Endothelial cell of umbilical vein (primary cell): ENCODE measurements around the gene CELF2. TPM values are rescaled to one million over a fixed set of nuclear protein-coding genes. Genes with fewer than 3 reads are reported as not detected.

Experiments used
- BruUV-seq: library from RNA; stranded (reverse); fragments of 400-500 nt; replicated peaks from 2 replicates; lab custom pipeline; 2021; lab: Mats Ljungman, UMichigan
- CTCF ChIA-PET: fragments of 300-600, 350-600 bp; sonication (Branson Sonifier 250); formaldehyde crosslinking; loops from one replicate; lab custom pipeline; 2021; ENCODE audit warnings: antibody characterized with exemption, inconsistent platforms; lab: Charles Lee
- POLR2A ChIA-PET: fragments of 300-600, 350-600 bp; sonication (Branson Sonifier 250); formaldehyde crosslinking; loops from one replicate; lab custom pipeline; 2021; ENCODE audit warnings: antibody characterized with exemption, inconsistent platforms; lab: Charles Lee
- DNase-seq: peaks from one replicate; pipeline ENCODE4 v3.0.0-alpha.2; 2011; ENCODE audit warnings: low read depth, low spot score
- FAIRE-seq: peaks from 2 replicates; lab custom pipeline; 2011; peaks lifted over from hg19 to GRCh38; lab: Jason Lieb, UNC
- H2AFZ ChIP-seq: 2 replicates; pipeline ENCODE4 v1.6.0; 2012; ENCODE audit warnings: low read depth, low read length, control low read depth, inconsistent platforms
- H3K27ac ChIP-seq: 2 replicates; pipeline ENCODE4 v1.5.1; 2011; ENCODE audit warnings: low read depth, mild to moderate bottlenecking, control low read depth, low read length, moderate library complexity; ENCODE audit not compliant: insufficient read depth
- H3K27me3 ChIP-seq, 2 experiments: 2 replicates each; pipeline versions ENCODE4 v1.6.0 to v1.6.1; 2011; ENCODE audit warnings: low read length in 2 of 2, mixed read lengths in 1 of 2; ENCODE audit not compliant: control insufficient read depth in 2 of 2, insufficient read depth in 2 of 2
- H3K36me3 ChIP-seq, 2 experiments: 2 replicates in 1 of 2; 3 replicates in 1 of 2; pipeline ENCODE4 v1.5.1; 2011; ENCODE audit warnings: low read length in 2 of 2, mild to moderate bottlenecking in 1 of 2, moderate library complexity in 1 of 2; ENCODE audit not compliant: control insufficient read depth in 2 of 2, insufficient read depth in 2 of 2; ENCODE audit errors: extremely low read depth in 1 of 2
- H3K4me1 ChIP-seq: 3 replicates; pipeline ENCODE4 v1.5.1; 2011; ENCODE audit warnings: mild to moderate bottlenecking, low read length; ENCODE audit not compliant: control insufficient read depth, insufficient read depth; ENCODE audit errors: extremely low read depth
- H3K4me2 ChIP-seq: 2 replicates; pipeline ENCODE4 v1.6.1; 2011; ENCODE audit warnings: low read length, control low read depth, mixed read lengths; ENCODE audit not compliant: insufficient read depth
- H3K4me3 ChIP-seq, 3 experiments: fragments of 200-600 bp in 1 of 3; sonication (generic), shearing (Covaris generic) in 1 of 3; replicated peaks in 1 of 3; 2 replicates each; pipeline ENCODE4 v1.5.1; 2011 to 2016; ENCODE audit warnings: control low read depth in 3 of 3, low read length in 3 of 3, mild to moderate bottlenecking in 2 of 3, inconsistent platforms in 1 of 3, low read depth in 1 of 3, moderate library complexity in 1 of 3; ENCODE audit not compliant: insufficient read depth in 1 of 3
- H3K79me2 ChIP-seq: 2 replicates; pipeline ENCODE4 v1.6.0; 2012; ENCODE audit warnings: low read length, inconsistent platforms; ENCODE audit not compliant: control insufficient read depth, insufficient read depth
- H3K9ac ChIP-seq: replicated peaks from 2 replicates; pipeline ENCODE3; 2011; ENCODE audit warnings: low read length, control low read depth; ENCODE audit not compliant: insufficient read depth; ENCODE audit errors: extremely low read depth
- H3K9me1 ChIP-seq: replicated peaks from 3 replicates; pipeline ENCODE4 v1.6.0; 2011; ENCODE audit warnings: mild to moderate bottlenecking, low read length; ENCODE audit not compliant: control insufficient read depth, insufficient read depth; ENCODE audit errors: extremely low read depth
- H3K9me3 ChIP-seq: replicated peaks from 2 replicates; pipeline ENCODE4 v1.5.1; 2012; ENCODE audit warnings: low read length, inconsistent platforms; ENCODE audit not compliant: control insufficient read depth, insufficient read depth
- H4K20me1 ChIP-seq: replicated peaks from 2 replicates; pipeline ENCODE3; 2011; ENCODE audit warnings: mild to moderate bottlenecking, low read length; ENCODE audit not compliant: control insufficient read depth, insufficient read depth; ENCODE audit errors: extremely low read depth
- CTCF ChIP-seq, 2 donors: IDR thresholded peaks; 1 replicate in 1 of 2; 2 replicates in 1 of 2; pipeline ENCODE4 v1.5.1; 2011; ENCODE audit warnings: low read length in 2 of 2, mild to moderate bottlenecking in 2 of 2, moderate library complexity in 2 of 2, control low read depth in 1 of 2, inconsistent platforms in 1 of 2, low read depth in 1 of 2; ENCODE audit not compliant: insufficient read depth in 1 of 2; ENCODE audit errors: extremely low read depth in 1 of 2
- EZH2 ChIP-seq: IDR thresholded peaks from 2 replicates; pipeline ENCODE4 v1.6.1; 2012; ENCODE audit warnings: borderline replicate concordance, low read depth, mild to moderate bottlenecking, moderate library complexity, low read length, inconsistent platforms; ENCODE audit not compliant: severe bottlenecking
- FOS ChIP-seq: IDR thresholded peaks from 2 replicates; pipeline ENCODE4 v1.6.1; 2011; ENCODE audit warnings: mild to moderate bottlenecking, low read length, moderate library complexity, borderline replicate concordance; ENCODE audit not compliant: insufficient read depth
- GATA2 ChIP-seq: IDR thresholded peaks from 2 replicates; pipeline ENCODE4 v1.7.0; 2011; ENCODE audit warnings: low read depth, mild to moderate bottlenecking, moderate library complexity, mixed read lengths, low read length; ENCODE audit not compliant: insufficient read length, insufficient read depth
- JUN ChIP-seq: IDR thresholded peaks from 2 replicates; pipeline ENCODE4 v1.6.1; 2011; ENCODE audit warnings: borderline replicate concordance, low read depth; ENCODE audit not compliant: insufficient read length, insufficient read depth
- MAX ChIP-seq: IDR thresholded peaks from 2 replicates; pipeline ENCODE4 v1.6.1; 2011; ENCODE audit not compliant: insufficient read depth, insufficient read length
- MYC ChIP-seq: IDR thresholded peaks from one replicate; pipeline ENCODE4 v1.6.1; 2011; ENCODE audit warnings: mild to moderate bottlenecking, low read depth, low read length
- POLR2A ChIP-seq: IDR thresholded peaks from 2 replicates; pipeline ENCODE4 v1.6.1; 2012; ENCODE audit warnings: low read depth, mild to moderate bottlenecking, control low read depth, low read length
- POLR2AphosphoS5 ChIP-seq: IDR thresholded peaks from 2 replicates; pipeline ENCODE4 v1.6.1; 2012; ENCODE audit warnings: low read depth, mild to moderate bottlenecking, control low read depth, low read length, moderate library complexity; ENCODE audit not compliant: insufficient read depth
- dilution Hi-C: fragments of 300-500 bp; cut with MboI; formaldehyde crosslinking; loops from one replicate; pipeline ENCODE4 v1.15.0; 2019; ENCODE audit warnings: low sequenced_read_pairs; ENCODE audit not compliant: extremely low pct_ligation_motif_present
- intact Hi-C: fragments of 100-400 bp; cut with micrococcal nuclease; formaldehyde crosslinking; loops from one replicate; pipeline ENCODE4 v1.10.0; 2022
- polyA plus RNA-seq, 4 experiments: library from polyadenylated mRNA; depleted of rRNA in 3 of 4; stranded (reverse) in 3 of 4; unstranded in 1 of 4; fragments of >200 nt; gene quantifications; 2 replicates each; pipeline versions ENCODE4 v1.2.1 to v1.2.3, GENCODE V29; 2011 to 2012; ENCODE audit warnings: missing spikeins in 1 of 4
- total RNA-seq: library from RNA; stranded (reverse); gene quantifications from 2 replicates; pipeline ENCODE4 v1.2.3, GENCODE V29; 2021

Gene CELF2
- total and polyA plus RNA-seq, 2 donors (not counting 3 experiments of a cell fraction or from before 2014, with no cell fraction given), result 21.6 to 42.6 TPM

- DNase-seq, result no peak
- no peak overlapping the region for H3K27ac ChIP-seq
- no peak overlapping the region for H2AFZ ChIP-seq
- BruUV-seq, result no TSS peak
- no peak overlapping the region for H3K4me2 ChIP-seq
- dilution Hi-C loops (no loop called here), intact Hi-C loops (no loop called here)
- H3K9ac ChIP-seq, result no peak overlapping the region
- FAIRE-seq, result no peak
- no peaks in the 10 kb centered on the region for H3K79me2 ChIP-seq
- ChIA-PET CTCF (interaction anchor here (1.4 kb wide), 1 partner anchor 27 kb away, joined by 3 read pairs; no protein-coding TSS in a partner anchor), POLR2A (no interaction called here)
- H4K20me1 ChIP-seq, result no peaks in the 10 kb centered on the region
- no peak overlapping the region for H3K4me3 ChIP-seq
- no peaks in the 10 kb centered on the region for H3K4me1 ChIP-seq
- H3K36me3 ChIP-seq, result peaks cover 0 to 5% of the 10 kb centered on the region in 2 experiments
- no peaks in the 10 kb centered on the region for H3K9me3 ChIP-seq
- H3K27me3 ChIP-seq, result no peaks in the 10 kb centered on the region
- TF ChIP-seq POLR2A, result no peak
- TF ChIP-seq EZH2, result no peak
- TF ChIP-seq GATA2, result no peak
- no peak for TF ChIP-seq MAX
- no peak for TF ChIP-seq JUN
- no peak for TF ChIP-seq CTCF (IDR thresholded peaks at IDR 0.05; ENCODE audit: extremely low read depth in 1 of 2, insufficient read depth in 1 of 2, low read depth in 1 of 2, low read length in 2 of 2)
- no peak for TF ChIP-seq FOS
- no peak for TF ChIP-seq POLR2AphosphoS5
- TF ChIP-seq MYC, result no peak
- H3K9me1 ChIP-seq, result no peaks in the 10 kb centered on the region
Observed at GRCh38 chr10:11043039-11043438, 25.4 kb downstream of the CELF2 start.
